HG03097 (cell line): ENCODE data around the gene HSDL1.
"Not testable (repeated sequence)": the region's sequence is repeated elsewhere in the genome, so short reads cannot be mapped to it uniquely, and the experiment has no call there.

ENCODE experiments used
- ATAC-seq: cut with Tn5 transposase; IDR thresholded peaks from one replicate; pipeline ENCODE4 v1.9.1; 2021; ENCODE audit not compliant: unreplicated experiment, low FRiP score

Gene HSDL1

DNA sequence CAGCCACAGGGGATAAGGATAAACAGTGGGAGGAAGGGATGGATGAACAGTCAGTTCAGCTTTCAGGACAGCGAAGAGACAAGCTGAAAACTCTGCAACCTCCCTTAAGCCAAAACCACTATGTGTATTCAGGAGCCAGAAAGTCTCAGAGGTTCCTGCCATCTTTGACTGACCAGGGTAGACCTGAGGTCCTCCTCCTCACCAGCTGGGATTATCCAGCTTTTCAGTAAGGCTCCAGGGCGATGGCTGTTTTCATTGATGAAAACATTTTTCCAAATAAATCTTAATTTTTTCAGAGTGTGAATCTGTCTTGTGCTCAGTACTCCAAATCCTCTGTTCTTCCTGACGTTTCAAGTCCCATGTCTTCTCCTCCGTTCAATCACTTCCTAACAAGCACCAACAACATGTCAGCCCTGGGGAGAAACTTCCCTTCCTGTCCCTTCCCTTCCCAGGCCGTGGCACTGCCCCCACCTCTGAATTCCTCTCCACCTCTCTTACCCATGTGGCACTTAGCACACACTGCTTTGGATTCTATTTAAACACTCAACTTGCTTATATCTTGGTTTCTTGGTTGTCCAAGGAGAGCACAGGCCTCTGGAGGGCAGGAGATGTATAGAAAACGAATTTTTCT is 5.2 kb downstream of the HSDL1 start:
- ATAC-seq: no peak

DNA sequence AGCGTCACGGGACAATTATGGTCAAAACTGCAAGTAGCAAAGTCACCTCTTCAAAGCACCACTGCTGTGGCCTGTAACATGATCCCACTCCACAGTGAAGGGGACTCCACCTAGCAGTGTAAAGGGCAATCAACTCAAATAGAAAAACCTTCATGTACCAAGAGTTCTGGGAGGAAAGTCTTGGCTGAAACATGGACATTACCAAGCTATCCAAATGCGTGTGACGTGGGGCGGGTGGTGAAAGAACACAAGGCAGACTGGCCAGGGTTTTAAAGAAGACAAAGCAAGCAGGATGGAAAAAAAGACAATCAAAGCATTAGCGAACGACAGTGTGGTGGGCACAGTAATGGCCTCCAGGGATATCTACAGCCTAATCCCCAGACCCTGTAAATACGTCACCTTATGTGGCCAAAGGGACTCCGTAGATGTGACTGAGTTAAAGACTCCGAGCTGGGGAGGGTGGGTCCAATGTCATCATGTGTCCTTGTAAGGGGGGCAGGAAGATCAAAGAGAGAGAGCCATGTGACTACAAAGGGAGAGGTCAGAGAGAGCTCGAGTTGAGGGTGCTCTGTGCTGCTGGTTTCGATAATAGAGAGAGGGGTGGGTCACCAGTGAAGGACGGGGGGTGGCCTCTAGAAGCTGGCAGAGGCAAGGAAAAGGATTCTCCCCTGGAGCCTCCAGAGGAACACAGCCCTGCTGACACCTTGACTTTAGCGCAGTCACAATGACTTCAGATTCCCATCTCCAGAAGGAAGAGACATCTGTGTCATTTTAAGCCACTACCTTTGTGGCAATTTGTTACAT is 6.0 kb downstream of the HSDL1 start:
- ATAC-seq: peak; percentile 65

DNA sequence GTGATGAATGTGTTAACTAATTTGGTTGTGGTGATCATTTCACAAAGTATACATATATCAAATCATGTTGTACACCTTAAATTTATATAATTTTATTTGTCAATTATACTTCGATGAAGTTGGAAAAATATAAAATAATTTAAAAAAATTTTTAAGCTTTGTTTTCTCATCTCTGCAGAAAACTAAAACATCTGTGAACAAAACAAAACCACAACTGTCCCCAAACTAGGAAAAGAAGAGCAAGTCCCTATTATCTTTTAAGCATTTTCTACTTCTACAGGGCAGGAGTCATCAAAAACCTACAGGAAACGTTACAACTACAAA is 6.5 kb downstream of the HSDL1 start:
- ATAC-seq: no peak

DNA sequence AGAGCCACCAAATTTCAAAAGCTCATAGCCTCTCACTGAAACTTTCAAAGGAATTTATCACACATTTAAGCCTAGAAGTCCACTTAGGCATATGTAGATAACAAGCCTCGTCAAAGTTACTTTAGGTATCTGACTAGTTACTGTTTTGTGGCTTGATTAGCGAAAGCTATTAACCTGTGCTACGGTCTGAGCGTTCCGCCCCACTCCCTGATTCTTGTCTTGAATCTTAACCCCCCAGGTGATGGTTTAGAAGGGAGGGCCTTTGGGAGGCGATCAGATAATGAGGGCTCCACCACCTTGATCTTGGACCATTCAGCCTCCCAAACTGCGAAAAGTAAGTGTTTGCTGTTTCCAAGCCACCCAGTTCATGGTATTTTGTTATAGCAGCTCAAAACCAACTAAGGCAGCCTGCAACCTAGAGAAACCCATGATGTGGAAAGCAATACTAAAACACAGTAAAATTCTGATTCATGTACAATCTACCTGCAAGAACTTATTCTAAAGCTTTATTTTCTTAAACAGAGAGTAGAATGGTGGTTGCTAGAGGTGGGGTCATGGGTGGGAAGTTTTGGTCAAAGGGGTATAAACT is 7.1 kb downstream of the HSDL1 start:
- no peak for ATAC-seq

DNA sequence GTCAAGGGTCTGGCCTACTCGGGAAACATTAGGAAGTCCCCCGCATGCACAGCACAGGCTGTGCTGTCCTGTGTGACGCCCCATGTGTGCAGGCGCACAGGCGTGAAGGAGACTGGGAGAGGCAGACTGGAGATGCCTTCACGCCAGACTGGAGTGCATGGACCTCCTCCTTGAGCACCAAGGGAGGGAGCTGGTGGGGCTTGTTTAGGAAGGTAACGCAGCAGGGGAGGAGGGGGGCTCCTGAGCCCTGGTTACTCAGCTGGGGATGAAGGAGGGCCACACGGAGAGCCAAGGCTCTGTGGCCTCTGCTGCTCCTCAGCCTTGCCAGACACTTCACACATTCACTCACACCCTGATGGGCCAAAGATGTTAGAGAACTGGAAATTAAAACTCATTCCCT is 7.7 kb downstream of the HSDL1 start:
- ATAC-seq: no peak

DNA sequence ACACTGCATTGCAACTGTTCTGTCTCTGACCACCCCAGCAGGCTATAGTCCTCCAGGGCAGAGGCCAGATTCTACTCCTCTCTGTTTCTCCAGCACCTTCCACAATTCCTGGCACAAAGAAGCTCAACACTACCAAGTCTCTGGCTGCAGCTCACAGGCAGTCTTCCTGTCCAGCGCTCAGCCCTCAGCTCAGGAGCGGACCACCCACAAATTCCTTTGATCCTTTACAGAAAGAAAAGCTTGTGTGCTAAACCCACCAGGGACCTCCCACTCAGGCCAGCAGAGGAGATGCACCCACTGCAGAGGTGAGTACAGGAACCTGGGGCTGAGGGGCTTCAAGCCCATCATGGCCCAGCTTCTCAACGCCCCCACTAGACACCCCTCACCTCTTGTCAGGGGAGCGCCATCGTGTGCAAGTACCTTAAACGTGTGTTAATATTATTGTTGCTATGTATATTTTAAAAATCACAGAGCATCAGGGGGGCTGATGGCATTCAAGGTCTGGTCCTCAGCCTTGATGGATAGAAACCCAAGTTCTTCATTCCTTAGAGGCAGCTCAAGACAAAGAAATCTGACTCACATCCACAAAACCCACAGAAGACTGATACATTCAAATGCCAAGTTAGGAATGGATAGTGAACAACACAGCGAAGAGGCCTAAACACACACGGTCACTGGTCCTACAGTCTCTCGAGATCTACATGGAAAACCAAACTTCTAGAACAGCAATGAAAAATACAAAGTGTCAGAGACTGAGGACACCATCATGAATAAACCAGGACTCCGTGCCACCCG is 8.4 kb downstream of the HSDL1 start:
- ATAC-seq: no peak

DNA sequence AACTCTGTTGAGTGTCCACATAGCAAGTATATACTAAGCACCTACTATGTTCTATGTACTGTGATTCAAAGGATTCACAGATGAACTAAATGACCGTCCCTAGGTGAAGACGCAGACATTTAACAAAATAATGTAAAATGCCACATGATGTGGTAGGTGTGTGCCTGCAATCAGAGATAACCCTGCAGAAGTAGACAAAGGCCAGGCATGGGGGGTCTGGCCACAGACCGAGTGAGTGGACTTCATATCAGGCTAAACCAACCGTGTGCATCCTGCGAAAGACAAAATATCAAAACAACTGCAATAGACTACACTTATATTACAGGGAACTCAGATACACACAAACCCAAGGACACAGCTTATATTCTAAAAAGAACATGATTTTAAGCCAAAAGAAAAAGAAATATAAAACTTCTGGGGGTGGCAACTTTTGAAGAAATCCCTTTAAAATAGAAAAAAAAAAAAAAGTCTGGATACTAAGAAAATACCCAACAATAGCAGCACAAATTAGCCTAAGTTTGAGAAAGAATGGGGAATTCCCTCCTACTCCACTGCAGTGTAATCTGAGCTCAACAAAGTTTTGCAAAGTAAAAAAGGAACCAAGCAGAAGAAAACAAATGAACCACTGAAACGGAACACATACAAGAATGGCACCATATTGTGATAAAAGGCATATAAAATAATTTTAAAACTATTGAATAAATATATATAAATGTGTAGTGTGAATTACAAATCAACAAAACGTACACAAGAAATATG is 12.3 kb downstream of the HSDL1 start:
- ATAC-seq: no peak

DNA sequence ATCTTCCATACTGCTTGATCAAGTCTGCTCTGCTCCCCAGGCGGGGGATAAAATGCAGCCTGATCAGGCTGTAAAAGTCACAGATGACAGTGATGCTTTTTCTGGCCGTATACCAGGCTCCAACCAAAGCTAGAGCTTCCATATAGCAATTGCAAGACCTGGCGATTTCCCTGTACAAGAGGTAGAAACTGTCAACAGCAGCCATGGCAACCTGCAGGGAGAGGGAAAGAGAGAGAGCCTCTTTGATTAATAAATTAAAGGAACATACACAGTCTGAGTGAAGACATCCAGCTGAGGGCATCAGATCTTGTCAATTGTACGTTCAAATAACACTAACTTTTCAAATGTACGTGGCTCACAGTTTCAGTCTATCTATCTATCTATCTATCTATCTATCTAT is 13.9 kb downstream of the HSDL1 start:
- no peak for ATAC-seq

DNA sequence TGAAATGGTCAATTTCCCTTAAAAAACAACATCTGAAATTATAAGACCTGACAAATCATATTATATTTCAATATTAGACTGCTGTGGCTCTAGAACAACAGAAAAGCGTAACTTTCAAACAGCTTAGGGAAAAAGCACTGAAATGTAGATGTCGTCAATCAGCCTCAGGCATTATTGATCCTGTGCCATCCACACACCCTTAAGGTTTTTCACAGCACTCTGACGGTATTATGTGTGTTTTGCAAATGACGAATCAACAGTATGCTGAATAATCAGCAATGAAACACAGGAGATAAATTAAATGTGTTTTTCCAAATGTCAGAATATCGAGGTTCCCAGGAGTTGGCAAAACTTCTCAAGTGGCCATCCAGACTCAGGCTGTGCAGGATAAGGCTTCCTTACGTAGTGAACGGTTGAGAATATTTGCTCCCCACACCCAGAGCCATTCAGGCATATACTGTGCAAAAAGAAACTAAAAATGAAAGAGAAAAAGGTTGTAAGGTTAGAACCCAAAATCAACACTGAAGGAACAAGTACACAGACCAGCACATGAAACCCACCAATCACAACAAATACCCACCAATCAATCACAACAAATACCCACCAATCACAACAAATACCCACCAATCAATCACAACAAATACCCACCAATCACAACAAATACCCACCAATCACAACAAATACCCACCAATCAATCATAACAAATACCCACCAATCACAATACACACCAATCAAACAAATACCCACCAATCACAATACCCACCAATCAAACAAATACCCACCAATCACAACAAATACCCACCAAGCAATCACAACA is 20.5 kb downstream of the HSDL1 start:
- no peak for ATAC-seq

DNA sequence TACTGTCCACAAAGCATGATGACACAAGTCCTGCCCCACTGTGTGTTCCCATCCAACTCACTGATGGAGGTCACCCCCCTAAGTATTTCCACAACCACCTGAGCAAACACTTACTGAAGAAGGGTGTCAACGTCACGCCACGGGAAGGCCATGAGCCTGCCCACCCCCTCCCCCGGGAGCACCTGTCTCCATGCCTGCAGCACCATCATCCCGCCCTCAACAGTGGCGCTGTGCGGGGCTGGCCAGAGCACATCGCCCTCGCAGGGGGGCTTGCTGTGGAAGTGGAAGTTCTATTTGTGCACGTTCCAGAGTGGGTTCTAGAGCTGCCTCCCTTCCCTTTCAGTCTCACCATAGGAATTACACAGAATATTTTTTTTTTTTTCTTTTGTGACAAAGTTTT is 24.0 kb downstream of the HSDL1 start:
- no peak for ATAC-seq

DNA sequence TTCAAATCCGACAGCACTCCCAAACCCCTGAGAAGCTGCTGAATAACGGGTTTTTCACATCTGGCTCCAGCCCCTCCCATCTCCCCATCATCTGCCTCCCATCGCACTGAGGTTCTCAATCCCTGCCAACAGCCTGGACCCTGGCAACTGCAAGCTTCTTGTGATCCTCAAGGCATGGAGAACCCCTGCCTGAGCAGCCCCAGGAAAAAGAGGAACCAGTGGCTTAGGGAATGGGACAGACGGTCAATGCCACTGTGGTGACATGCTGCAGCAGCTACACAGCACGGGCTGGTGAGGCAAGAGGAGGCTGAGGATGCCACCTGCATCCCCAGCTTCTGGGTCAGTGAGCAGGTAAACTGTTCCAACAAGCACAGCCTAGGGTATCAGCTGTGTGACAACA is 25.0 kb downstream of the HSDL1 start:
- no peak for ATAC-seq

DNA sequence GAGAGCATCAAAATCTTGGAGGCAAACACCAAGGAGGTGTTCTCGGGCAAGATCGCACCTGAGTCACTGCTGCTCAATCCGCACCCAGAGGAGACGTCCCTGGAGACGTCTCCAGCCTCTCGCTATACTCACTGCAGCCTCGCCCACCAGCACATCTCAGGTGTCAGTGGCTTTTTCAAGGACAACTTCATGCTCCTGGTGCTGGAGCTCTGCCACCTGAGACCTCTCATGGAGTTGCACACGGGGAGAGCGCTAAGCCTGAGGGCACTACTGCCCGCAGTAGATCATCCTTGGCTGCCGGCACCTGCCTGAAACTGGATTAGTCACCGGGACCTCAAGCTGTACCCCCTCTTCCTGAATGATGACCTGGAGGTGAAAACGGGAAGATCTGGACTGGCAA is 25.6 kb downstream of the HSDL1 start:
- no peak for ATAC-seq

DNA sequence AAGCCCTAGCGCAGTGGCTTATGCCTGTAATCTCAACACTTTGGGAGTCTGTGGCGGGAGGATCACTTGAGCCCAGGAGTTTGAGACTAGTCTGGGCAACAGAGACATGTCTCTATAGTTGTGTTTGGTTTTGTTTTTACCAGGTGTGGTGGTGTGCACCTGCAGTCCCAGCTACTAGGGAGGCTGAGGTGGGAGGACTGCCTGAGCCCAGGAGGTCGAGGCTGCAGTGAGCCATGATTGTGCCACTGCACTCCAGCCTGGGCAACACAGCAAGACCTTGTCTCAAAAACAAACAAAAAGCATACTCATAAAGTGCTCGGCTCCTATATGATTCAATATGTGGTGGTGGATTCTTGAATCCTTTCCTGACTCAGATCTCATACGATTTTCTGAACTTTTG is 26.7 kb downstream of the HSDL1 start:
- ATAC-seq: not testable (repeated sequence)

DNA sequence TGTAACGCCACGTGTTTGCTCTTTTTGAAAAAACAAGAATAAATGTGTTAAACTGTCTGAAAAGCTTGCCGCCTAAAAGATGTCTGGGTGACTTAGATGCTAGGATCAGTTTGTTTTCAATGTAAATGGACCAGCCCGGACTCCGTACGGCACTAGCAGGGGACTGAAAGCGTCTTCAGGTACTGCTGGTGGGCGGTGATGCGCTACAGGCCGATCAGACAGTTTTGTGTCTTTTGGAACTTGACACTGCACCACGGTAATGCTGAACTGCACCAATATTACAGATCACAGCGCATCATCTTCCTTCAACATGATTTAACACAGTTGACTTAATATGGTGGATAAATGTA is 27.5 kb downstream of the HSDL1 start:
- ATAC-seq: no peak

DNA sequence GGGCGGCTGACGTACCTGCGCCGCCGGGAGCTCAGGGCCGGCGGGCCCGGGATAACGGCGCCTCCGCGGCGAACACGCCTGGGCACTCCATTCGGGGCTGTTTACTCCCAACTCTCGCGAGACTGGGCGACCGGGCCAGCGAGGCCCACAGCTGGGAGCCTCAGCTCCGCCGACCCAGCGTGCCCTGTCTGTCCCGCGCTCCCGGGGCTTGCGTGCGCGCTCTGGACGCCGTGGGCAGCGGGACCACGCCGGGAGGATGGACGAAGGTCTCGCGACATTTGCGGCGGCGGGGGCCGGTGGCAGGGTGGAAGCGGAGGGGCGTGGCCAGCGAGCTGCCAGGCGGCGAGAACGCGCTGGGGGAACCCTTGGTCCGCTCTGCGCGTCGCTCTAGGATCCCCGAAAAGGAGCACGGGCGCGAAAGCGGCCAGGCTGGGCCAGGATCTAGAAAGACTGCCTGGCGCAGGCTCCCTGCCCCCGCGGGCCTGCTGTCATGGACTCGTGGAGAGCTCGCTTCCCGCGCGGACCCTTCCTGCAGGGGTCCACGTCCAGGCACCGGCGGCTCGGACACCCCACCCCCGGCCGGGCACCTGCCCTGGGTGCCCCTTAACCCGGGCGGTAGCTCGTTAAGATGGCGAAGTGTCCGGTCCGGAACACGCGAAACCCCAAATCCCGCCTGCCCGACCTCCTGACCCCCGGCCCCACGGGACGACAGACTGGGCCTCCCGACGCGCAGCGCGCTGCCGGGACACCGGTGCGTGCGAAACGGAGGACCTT is 28.1 kb downstream of the HSDL1 start, which contains the start of gene MBTPS1:
TSS of gene MBTPS1 (minus strand) at position 223 of the 774 bp plus-strand sequence. CDS start 15,159 bp downstream, outside the sequence.
- ATAC-seq: peak; percentile 93

DNA sequence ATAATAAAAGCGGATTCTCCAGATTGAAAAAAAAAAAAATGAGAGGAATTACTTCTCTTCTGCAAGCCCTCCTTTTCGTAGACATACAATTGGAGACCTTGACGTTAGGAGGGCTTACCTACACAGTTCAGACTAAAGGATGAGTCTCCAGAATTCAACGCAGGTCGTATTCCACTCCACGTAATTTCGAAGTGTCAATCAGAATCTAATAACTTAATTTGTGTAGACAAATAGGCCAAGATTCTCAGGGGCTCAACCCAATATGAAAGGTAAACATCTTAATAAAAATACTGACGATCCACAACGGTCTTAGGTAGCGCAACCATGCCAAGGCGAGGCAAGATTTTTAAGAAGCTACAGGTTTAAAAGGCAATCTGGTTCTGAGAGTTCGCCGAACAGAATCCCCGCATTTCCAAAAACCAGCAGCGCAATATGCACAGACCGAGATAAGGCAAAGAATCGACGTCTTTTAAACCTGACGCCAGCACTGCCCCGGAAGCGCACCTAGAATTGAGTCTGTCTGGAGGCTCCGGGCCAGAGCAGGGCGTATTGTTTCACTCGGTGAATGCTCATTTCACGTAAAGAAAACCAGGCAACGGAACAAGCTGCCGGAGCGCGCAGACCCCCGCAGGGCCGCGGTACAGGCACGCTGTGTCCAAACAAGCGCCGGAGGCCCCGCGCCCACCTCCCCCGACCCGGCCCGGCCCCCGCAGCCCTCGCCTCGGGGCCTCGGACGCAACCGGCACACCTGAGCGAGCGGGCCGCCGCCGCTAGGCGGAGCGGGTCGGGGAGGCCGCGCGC is 28.9 kb downstream of the HSDL1 start:
- ATAC-seq: peak; percentile 18

DNA sequence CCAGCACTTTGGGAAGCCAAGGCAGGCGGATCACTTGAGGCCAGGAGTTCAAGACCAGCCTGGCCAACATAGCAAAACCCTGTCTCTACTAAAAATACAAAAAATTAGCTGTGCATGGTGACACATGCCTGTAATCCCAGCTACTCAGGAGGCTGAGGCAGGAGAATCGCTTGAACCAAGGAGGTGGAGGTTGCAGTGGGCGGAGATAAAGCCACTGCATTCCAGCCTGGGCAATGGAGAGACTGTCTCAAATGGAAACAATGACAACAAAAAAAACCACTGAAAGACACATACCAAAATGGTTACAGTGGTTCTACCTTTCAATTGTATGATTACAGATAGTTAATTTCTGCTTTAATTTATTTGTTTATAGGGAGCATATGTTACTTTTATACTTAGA is 33.0 kb downstream of the HSDL1 start:
- ATAC-seq: not testable (repeated sequence)

DNA sequence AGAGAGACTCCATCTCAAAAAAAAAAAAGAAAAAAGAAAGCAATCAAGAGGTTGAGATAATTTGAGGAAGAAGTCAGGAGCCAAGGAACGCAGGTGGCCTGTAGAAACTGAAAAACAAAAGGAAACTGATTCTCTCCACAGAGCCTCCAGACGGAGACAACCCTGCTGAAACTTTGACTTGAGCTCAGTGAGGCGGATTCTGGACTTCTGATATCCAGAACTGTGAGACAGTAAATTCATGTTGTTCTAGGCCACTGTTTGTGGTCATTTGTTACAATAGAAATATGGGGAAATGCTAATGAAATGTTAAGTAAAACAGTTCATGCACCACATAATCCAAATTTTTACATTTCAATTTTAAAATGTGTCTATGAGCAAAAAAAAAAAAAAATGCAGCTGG is 33.5 kb downstream of the HSDL1 start:
- no peak for ATAC-seq
